SW480 (cell line): Measurements from ENCODE around the gene G6PC2.
A peak's percentile ranks its signal among the peaks of the same experiment; 100 is the strongest.
"Not testable (repeated sequence)": the region's sequence is repeated elsewhere in the genome, so short reads cannot be mapped to it uniquely, and the experiment has no call there.

Experiments
- DNase-seq: peaks from one replicate; pipeline ENCODE4 v3.0.0-alpha.2; 2016; ENCODE audit warnings: low spot score

The G6PC2 gene

DNA sequence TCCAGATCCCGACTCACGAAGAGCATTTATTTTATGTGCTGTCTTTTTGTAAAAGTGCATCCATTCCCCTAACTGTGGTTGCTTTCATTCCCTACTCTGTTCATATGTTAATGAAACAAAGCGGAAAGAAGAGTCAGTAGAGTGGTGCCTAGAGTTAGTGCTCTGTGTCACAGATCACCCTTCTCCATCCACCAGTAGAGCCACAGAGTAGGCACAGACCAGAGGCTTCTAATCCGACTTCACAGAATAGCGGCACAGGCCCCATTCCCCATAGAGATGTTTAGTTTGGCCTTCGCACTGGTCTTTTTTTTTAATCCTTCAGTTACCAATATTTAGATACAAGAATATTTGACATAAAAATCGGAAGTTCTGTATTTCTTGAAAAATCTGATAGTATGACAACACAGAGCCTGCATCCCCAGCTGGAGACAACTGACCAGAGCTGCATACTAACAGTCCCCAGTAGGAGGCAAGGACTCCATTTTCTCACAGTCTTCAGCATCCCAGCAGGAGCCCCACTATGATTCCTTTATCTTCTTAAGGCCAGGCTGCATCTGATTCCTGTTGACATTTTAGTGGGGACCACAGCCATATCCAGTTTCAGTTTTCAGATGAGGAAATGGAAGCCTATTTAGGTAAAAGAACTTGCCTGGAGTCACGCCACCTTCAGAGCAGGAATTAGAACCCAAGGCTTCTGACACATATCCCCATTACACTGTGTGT lies 7.0 kb downstream of the G6PC2 start:
- no peak for DNase-seq

DNA sequence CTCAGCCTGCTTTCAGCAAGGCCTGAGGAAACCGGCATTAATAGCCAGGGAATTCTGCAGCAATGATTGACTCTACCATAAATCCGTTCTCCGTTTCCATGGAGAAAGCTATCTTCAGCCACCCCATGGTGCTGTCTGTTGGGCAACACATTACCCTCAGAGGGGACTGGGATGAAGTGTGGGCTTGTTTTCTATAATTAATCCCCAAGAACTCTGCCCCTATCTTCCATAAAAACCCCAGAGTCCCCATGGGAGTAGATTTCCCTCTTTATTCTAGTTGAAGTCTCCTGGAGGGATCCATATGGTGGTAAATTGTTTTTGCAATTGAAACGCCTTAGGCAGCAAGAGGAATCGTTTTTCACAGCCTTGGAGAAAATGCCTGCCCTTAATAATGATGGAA lies 9.2 kb downstream of the G6PC2 start:
- no peak for DNase-seq

DNA sequence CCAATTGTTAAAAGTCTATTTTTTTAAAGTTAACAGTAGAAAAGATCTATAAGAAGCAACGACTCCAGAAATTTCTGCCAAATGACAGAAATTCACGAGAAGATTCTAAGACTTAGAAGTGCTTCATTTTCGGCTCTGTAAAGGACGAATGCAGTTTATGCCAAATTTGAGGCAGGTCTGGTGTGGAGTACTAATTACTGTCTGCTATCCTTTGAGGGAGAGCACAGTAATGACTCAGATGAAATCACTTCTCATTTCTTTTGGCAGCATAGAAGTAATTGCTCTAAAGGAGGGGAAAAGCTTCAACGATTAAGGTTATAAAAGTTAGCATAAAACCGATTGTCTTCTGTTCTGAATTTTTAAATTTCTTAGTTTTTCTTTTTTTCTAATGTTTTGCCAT lies 11.4 kb downstream of the G6PC2 start:
- no peak for DNase-seq

DNA sequence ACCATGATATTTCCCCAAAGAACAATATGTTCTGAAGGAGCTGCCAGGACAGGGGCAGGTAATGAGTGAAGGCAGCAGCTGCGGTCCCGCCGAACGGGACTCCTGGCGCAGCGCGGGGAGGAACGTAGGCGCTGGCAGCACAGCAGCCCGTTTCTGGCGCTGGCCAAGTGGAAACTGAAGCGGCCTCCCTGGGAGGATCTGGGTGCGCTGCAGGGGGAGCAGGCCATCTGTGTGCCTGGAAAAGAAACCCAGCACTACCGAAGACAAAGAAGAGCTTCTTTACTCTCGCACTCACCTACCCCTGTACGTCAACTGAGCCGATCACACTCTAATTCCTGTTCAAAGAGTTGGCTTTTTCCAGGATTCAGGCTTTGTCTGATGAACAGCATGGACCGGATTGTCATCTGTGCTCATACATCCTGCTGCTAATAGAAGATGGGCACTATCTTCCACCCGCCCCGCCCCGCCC lies 11.8 kb downstream of the G6PC2 start:
- no peak for DNase-seq

DNA sequence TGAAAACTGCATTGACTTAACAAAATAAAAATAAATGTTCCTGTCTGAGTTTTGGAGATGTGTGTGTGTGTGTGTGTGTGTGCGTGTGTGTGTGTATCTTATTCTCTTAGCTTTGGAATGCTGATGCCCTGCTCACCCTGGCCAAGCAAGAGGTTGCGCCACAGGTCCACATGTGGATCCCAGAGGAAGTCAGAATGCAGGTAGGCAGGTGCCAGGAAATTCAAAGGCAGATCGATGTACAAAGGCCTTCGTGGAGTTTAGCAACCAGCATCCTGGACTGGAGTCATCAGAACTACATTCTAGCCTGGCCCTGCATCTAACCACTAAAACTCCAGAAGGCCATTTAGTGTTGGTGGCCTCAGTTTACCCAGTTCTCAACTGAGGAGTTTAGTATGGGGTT lies 12.4 kb downstream of the G6PC2 start:
- no peak for DNase-seq

DNA sequence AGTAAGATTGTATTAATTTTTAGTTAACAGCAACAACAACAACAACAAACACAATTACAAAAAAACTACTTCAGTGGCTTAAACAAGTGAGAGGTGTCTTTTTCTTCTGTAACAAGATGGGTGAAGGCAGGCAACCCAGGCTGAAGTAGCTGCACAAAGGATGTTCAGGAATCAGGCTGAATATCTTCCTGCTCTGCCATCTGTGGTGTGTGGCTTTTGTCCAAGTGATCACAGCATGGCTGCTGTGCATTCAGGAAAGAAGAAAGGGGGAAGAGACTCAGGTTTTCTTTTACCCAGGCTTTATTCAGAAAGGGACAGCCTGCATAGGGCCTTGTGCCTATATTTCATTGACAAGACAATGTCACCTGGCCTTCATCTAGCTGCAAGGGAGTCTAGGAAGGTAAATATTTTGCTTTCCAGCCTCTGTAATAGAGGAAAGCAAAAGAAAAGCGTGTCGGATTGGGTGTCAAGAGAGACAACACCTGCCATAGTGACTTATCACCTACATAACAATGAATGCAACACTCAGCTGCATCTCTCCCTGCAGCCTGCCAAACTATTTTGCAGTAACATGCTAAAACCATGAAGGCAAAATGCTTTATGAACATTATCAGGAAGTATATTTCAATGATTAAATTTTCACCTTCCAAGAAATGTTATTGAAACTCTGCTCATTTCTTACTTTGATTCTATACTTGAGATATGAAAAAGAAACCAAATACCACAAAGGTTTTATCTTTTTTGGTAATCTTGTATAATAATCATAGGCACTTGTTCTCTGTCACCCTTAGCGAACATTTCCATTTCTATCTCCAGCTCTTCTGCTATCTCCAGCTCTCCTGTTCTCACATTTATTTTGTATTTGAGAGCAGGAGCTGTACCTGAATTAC lies 14.6 kb downstream of the G6PC2 start:
- no peak for DNase-seq

DNA sequence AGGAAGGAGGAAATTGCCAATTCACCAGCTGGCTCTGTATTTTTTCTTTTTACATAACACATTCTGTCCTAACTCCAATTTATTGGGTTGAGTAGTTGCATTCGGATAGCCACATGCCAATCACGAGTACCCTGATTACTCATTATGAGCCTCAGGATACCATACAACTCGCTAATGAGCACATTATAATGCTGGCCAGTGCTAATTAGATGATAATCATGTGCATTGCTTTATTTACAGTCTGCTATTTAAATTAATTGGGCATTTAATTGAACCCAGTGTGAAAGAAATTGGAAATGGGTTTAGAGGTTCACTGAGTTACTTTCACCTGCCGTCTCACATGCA lies 15.2 kb downstream of the G6PC2 start:
- no peak for DNase-seq

DNA sequence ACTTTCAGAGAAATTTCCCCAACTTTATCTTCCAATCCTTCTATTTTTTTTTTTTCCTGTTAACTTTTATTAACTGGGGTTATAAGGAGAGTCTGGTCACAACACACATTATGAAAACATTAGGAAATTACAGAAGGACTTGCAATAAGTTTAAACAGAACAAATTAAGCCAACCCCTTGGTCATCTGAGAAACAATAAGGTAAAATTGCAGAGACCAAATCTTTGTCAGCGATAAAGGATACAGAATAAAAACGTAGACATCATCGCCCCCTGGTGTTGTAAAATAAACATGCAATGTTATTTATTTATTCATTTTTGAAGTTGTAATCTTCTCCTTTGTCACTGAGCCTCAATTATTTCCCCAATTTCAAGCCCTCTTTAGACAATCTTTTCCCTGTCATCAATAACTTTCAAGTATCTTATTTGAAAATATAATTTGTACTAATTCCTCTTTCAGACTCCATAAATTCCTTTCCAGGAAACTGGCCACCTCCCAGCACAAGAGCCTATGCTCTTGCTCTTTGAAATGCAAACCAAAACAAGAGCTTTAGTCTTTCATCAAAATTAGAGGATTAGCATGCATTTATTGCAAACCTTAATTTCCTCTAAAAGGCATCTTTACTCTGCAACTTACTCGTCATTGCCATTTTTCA lies 19.5 kb downstream of the G6PC2 start:
- peak; percentile 35 for DNase-seq

DNA sequence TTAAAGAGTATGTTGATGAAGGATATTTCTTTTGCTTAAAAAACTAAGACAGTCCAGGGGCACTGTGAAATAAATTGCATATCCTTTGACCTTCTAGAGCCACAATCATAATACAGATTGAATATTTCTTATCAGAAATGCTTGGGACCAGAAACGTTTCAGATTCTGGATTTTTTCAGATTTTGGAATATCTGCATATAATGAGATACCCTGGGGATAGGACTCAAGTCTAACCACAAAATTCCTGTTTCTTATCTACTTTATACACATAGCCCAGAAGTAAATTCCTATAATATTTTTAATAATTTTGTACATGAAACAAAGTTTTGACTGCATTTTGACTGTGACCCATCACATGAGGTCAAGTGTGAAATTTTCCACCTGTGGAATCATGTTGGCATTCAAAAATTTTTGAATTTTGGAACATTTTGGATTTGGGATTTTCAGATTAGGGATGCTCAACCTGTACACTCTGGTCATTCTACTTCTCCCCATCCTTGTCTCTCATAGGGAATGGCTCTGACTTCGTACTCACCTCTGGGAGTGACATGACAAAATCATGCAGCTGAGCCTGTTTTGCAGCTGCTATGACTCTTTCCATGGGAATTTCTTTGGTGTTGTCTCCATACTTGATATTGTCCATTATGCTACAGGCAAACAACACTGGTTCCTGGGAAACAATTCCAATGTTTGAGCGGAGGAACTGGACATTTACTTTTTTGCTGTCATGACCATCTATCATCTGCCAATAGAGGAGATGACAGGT lies 25.7 kb downstream of the G6PC2 start:
- DNase-seq = no peak

DNA sequence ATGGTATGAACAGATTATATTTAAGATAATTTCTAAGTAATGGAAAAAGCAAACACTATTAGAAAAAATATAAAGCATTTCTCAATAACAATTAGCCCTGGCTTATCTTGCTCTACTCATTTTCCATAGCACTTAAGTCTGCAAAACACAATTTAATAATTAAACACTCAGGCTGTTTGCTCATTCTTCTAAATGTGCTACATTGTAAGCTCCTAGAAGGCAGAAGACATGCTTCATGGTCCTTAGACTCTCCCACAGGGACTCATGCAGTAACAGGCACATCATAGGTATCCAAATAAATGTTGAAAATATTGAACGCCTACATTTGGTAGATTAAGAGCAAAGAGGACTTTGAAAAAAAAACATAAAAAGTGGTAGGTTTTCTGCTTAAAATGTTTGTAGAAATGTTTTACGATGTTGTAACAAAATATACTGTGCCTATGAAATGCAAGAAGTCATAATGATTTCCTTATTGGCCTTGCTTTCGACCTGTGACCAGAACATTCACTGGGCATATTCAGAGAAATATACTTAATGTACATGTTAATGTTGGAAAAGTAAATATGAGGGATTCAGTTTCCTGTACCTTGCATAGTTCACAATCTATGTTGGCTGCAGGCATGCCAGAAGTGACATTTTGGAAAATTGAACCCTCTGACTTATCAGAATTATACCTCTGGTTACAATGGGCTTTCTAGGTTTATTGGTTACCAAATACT lies 27.2 kb downstream of the G6PC2 start:
- no peak for DNase-seq

DNA sequence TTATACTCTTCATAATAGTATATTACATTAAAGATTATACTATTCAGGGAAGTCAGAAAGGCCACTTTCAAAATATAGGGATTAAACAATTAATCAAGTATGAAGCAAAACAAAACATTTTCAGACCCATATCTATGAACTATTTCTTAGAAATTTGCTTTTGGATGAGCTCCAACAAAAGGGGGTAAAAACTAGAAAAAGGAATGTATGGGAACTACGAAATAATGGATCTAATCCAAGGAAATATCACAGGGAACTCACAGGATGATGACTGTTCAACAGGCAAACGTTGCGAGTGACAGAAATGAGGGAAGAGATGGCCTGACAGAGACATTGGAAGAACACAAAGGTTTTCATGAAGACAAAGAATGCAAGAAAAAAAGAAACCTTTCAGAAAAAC lies 27.9 kb downstream of the G6PC2 start:
- no peak for DNase-seq

DNA sequence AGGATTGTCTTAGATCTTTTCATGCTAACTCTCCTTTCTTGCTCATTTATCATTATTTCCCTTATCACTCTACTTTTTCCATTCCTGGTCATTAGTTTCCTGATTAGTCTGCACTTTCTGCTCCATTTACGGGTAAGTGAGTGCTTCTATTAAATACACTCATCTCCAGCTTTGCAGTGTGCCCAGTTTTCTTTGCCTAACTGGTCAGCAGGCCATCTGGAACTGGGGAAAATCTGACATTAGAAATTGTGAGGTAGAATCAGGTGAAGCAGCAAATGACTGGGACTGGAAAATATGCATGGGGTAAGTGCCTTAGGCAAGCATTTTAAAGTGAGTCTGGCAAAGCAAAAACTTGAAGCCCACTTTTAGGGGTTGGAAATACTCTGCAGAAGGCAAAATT lies 29.2 kb downstream of the G6PC2 start:
- no peak for DNase-seq

DNA sequence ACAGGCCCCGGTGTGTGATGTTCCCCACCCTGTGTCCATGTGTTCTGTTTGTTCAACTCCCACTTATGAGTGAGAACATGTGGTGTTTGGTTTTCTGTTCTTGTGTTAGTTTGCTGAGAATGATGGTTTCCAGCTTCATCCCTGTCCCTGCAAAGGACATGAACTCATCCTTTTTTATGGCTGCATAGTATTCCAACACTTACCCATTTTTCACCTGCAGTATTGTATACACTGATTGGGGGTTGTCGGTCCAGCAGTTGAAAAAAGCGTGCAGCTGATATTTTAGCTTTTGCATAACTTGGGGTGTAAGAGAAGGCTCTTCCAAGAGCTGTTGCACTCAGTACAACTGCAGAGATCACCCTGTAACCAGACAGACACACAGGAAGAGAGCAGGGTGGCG lies 31.1 kb downstream of the G6PC2 start:
- DNase-seq = not testable (repeated sequence)

DNA sequence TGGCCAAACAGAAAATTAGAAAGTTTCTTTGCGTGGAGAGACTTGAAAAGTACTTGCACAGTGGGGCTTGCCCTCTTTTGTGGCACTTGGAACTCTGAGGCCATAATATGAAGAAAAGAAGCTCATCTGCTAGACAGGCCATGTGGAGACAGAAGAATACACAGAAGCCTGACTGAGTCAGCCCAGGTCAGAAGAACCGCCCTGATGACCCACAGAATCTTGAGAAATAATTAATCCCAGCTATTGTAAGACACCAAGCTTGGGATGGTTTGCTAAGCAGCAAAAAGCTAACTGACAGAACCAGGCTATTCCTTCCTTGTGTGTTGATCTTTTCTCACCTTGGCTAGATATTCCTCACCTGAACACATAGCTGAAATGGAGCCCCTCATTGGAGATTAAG lies 33.7 kb downstream of the G6PC2 start:
- DNase-seq = no peak

DNA sequence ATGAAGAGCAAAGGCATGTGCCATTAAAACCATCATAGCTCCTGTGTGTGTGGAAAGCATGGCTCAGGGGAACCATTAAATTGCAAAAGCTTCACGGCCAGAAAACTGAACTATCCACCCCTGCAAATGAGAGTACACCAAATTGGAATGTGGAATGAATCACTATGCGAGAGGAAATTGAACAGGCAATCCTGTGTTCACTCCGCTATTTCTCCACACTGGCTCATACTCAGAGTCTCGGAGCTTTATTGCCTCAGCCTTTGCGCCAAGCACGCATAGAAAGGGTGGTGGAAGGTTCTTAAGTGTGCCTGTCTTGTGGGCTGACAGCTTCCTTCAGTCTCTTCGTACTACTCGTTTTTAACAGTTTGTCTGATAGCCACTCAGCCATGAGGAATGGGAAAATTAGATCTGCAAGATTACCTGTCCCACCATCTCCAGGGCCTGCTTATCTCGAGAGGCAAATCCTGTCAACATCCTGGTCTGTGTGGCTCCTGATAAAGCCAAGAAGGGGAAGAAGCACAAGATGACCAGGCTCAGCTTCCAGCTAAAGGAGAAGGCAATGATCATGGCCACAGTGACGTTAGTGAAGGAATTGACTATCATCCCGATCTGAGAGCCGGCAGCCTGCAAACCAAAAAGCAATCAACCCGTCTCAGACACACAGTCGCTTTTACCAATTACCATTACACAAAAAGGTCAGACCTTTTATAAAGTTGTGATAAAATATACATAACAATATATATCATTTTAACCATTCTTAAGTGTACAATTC lies 34.9 kb downstream of the G6PC2 start:
- no peak for DNase-seq

DNA sequence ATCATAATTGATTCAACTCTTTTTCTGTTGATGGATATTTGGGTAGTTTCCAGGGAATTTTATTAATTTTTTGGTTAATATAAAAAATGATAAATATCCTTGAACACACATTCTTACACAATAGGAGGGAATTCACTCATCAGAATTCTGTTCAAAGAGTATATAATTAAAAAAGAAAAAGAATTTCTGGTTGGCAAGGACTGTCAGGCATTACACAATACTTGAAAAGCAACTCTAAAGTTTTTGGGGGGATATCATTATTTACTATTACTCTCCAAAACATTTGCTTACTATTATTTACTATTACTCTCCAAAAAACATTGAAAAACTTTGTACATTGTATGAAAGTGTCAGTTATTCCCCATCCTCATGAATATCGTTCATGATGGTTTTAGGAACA lies 38.0 kb downstream of the G6PC2 start:
- no peak for DNase-seq

DNA sequence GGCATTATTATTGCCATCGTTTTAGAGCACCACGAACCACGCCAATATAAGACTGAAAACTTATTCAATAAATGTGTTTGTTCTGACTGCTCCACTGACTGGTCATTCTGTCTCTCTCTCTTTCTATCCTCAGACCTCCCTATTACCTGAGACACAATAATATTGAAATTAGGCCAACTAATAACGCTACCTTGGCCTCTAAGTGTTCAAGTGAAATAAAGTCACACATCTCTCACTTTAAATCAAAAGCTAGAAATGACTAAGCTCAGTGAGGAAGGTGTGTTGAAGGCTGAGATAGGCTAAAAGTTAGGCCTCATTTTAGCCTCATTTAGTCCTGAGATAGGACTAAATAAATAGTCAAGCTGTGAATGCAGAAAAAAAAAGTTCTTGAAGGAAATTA lies 38.8 kb downstream of the G6PC2 start:
- DNase-seq = no peak

DNA sequence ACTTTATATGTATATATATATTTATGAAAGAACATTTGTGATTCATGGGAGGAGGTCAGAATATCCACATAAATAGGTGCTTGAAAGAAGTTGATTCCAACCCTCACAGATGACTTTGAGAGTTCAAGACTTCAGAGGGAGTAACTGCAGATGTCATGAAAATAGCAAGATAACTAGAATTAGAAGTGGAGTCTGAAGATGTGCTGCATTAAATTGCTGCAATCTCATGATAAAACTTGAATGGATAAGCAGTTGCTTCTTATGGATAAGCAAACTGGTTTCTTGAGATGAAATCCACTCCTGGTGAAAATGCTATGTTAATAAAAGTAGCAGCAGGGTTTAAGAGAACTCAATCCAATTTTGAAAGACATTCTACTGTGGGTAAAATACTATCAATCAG lies 40.2 kb downstream of the G6PC2 start:
- no peak for DNase-seq

DNA sequence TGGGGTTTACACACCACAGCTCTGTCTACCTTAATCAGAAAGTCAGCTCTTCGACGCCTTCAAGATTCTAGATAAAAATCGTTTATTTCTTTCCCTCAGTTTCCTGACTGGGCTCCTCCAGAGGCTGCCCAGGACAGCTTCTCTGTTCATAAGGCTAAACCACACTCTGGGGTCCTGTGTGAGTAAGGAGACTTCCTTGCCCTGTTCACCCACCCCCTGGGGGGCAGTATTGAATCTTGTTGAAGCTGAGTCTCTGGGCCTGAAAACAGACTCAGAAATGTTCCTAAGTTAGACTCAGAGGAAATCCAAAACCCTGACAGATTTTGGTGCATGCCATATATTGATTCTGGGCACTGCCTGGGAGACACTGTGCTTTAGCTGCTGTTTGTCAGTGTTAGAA lies 43.0 kb downstream of the G6PC2 start:
- no peak for DNase-seq

DNA sequence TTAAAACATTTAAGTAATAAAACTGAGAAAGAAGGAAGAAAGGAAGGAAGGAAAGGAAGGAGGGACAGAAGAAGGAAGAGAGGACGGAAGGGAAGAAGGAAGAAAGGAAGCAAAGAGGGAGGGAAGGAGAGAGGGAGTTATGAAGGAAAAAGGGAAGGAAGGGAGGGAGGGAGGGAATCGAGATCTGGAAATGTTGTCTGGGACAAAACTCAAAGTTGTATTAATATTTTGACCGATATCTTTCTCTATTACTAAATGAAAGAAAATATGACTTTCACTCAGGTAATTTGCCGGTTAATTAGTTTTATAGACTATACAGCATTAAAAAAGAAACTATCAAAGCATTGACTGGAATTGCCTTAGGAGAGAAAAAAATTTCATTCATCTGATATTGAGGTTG lies 44.4 kb downstream of the G6PC2 start:
- DNase-seq = no peak
